ENCODE results near the gene FIP1L1. TPM values are rescaled to one million over a fixed set of nuclear protein-coding genes. Genes with fewer than 3 reads are reported as not detected.

Gene FIP1L1
- total and polyA plus RNA-seq, 2 of the 13 experiments (the other 11 are each of a cell fraction or from before 2014, with no cell fraction given), result 14.9 to 69.4 TPM

GRCh38 chr4:53365486-53366300, 11.7 kb upstream of the FIP1L1 start, which contains the start of gene SCFD2 (continued):
- no peak for TF ChIP-seq ZNF383 (CRISPR knock-in tag; IDR thresholded peaks at IDR 0.05; ENCODE audit: borderline replicate concordance)
- TF ChIP-seq TFDP1 (CRISPR knock-in tag; IDR thresholded peaks at IDR 0.05; ENCODE audit: borderline replicate concordance), result peak; percentile 76; the same call in 1 of the 2 replicates
- TF ChIP-seq LBX2 (CRISPR knock-in tag; IDR thresholded peaks at IDR 0.05; ENCODE audit: borderline replicate concordance), result 0 out of 2 replicates have a peak, but pooled peaks have one; percentile 4
- 0 out of 2 replicates have a peak, but pooled peaks have one; percentile 34 for TF ChIP-seq ZNF414 (CRISPR knock-in tag; IDR thresholded peaks at IDR 0.05)
- TF ChIP-seq, protein P1, sequence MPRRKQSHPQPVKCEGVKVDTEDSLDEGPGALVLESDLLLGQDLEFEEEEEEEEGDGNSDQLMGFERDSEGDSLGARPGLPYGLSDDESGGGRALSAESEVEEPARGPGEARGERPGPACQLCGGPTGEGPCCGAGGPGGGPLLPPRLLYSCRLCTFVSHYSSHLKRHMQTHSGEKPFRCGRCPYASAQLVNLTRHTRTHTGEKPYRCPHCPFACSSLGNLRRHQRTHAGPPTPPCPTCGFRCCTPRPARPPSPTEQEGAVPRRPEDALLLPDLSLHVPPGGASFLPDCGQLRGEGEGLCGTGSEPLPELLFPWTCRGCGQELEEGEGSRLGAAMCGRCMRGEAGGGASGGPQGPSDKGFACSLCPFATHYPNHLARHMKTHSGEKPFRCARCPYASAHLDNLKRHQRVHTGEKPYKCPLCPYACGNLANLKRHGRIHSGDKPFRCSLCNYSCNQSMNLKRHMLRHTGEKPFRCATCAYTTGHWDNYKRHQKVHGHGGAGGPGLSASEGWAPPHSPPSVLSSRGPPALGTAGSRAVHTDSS (CRISPR knock-in tag; conservative IDR thresholded peaks at IDR 0.05), result no peak
- peak; percentile 84 for TF ChIP-seq SIN3B (IDR thresholded peaks at IDR 0.05; ENCODE audit: low read length)
- 0 out of 2 replicates have a peak, but pooled peaks have one; percentile 30 for TF ChIP-seq ZNF678 (CRISPR knock-in tag; IDR thresholded peaks at IDR 0.05)
- no peak; the same call in 1 of the 2 replicates for TF ChIP-seq ZNF296 (CRISPR knock-in tag; conservative IDR thresholded peaks at IDR 0.05)
- TF ChIP-seq NR2C2 (CRISPR knock-in tag; IDR thresholded peaks at IDR 0.05; ENCODE audit: borderline replicate concordance), result peak; percentile 80; the same call in 1 of the 2 replicates
- TF ChIP-seq CBX1 (IDR thresholded peaks at IDR 0.05; ENCODE audit: low read depth), result no peak
- TF ChIP-seq, protein P2, sequence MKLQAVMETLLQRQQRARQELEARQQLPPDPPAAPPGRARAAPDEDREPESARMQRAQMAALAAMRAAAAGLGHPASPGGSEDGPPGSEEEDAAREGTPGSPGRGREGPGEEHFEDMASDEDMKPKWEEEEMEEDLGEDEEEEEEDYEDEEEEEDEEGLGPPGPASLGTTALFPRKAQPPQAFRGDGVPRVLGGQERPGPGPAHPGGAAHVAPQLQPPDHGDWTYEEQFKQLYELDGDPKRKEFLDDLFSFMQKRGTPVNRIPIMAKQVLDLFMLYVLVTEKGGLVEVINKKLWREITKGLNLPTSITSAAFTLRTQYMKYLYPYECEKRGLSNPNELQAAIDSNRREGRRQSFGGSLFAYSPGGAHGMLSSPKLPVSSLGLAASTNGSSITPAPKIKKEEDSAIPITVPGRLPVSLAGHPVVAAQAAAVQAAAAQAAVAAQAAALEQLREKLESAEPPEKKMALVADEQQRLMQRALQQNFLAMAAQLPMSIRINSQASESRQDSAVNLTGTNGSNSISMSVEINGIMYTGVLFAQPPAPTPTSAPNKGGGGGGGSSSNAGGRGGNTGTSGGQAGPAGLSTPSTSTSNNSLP (IDR thresholded peaks at IDR 0.05; ENCODE audit: low read depth, low read length), result no peak
- peak; percentile 85 for TF ChIP-seq HNRNPLL (IDR thresholded peaks at IDR 0.05; ENCODE audit: low read depth, low read length, poor library complexity, severe bottlenecking)
- TF ChIP-seq ZNF878 (CRISPR knock-in tag; IDR thresholded peaks at IDR 0.05), result no peak
- TF ChIP-seq EHMT2 (IDR thresholded peaks at IDR 0.05; ENCODE audit: borderline replicate concordance, low read depth, low read length), result no peak; the same call in 1 of the 2 replicates
- no peak for TF ChIP-seq ZNF747 (CRISPR knock-in tag; IDR thresholded peaks at IDR 0.05; ENCODE audit: borderline replicate concordance)
- TF ChIP-seq ZGPAT (CRISPR knock-in tag; IDR thresholded peaks at IDR 0.05), result peak; percentile 53; the same call in 1 of the 2 replicates
- TF ChIP-seq GATA4 (IDR thresholded peaks at IDR 0.05; ENCODE audit: borderline replicate concordance, low read depth), result no peak
- TF ChIP-seq ZNF614 (CRISPR knock-in tag; IDR thresholded peaks at IDR 0.05; ENCODE audit: borderline replicate concordance), result 0 out of 2 replicates have a peak, but pooled peaks have one; percentile 20
- TF ChIP-seq ZNF24 (IDR thresholded peaks at IDR 0.05), result no peak
- TF ChIP-seq ZNF570 (CRISPR knock-in tag; IDR thresholded peaks at IDR 0.05; ENCODE audit: borderline replicate concordance), result 0 out of 2 replicates have a peak, but pooled peaks have one; percentile 18
- no peak for TF ChIP-seq NONO (IDR thresholded peaks at IDR 0.05)
- 0 out of 2 replicates have a peak, but pooled peaks have one; percentile 32 for TF ChIP-seq NONO (CRISPR knock-in tag; conservative IDR thresholded peaks at IDR 0.05)
